HG03354 (cell line): ENCODE results near the gene FCF1.
"Not testable (repeated sequence)": the region's sequence is repeated elsewhere in the genome, so short reads cannot be mapped to it uniquely, and the experiment has no call there.

Experiments
- ATAC-seq: cut with Tn5 transposase; IDR thresholded peaks from one replicate; pipeline ENCODE4 v1.9.1; 2021; ENCODE audit warnings: mild to moderate bottlenecking; ENCODE audit not compliant: unreplicated experiment, poor library complexity, severe bottlenecking

FCF1 gene

GRCh38 chr14:74697976-74698375 lies 15.0 kb upstream of the FCF1 start:
- ATAC-seq: no peak

DNA sequence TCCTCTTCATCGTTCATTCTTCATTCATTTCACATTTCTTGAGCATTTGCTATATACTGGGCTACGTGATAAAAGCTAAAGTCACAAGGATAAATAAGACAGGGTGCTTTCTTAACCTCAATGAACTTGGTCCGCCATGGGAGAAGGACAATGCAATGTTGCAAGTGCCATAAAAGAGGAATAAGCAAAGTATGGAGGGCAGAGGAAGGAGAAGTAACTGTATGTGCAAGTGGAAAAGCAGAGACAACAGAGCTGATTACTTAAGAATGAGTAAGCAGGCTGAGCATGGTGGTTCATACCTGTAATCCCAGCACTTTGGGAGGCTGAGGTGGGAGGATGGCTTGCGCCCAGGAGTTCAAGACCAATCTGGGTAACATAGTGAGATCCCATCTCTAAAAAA lies 14.5 kb upstream of the FCF1 start:
- no peak for ATAC-seq

- ATAC-seq: no peak
Measured at GRCh38 chr14:74702293-74702692, 10.7 kb upstream of the FCF1 start.

- ATAC-seq: no peak
Measured at GRCh38 chr14:74703043-74703442, 9.9 kb upstream of the FCF1 start.

- ATAC-seq: no peak
Measured at GRCh38 chr14:74704656-74705055, 8.3 kb upstream of the FCF1 start.

DNA sequence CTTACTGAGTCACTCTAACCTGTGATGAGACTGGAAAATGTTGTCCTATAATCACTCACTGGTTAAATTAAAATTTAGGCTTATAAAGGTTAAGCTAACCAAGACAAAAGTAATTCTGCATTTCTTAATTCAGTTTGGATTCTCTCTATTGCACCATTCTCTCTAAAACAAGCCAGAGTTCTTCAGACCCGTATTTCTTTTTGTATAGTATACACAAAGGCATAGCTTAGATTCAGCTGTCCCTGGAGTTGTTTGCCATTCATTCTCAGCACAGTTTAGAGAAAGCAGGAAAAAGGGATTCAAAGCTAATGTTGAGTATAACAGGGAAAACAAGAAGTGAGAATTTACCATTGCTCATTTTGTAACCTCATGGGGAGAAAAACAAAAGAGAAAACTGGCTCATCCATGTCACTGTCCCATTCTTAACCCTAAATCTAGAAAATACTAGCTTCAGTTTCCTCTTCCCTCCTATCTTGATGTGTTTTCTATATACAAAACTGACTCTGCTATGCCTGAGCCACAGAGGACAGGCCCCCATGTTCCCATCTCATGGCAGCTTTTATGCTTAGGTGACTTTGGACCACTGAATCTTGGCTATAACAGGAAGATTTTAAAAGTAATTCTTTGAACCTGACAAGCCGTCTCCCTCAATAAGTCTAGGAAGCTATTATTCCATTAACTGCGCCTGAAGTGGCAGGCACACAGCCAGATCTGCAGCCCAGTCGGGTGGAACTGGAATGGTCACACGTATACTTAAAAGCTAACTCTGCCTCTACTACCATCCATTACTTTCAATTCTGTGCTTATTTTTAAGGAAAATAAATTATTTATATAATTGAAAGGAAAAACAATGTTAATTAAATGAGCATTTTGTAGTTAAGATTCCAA lies 7.1 kb upstream of the FCF1 start:
- ATAC-seq: no peak

GRCh38 chr14:74710480-74710879 lies 2.5 kb upstream of the FCF1 start:
- no peak for ATAC-seq

DNA sequence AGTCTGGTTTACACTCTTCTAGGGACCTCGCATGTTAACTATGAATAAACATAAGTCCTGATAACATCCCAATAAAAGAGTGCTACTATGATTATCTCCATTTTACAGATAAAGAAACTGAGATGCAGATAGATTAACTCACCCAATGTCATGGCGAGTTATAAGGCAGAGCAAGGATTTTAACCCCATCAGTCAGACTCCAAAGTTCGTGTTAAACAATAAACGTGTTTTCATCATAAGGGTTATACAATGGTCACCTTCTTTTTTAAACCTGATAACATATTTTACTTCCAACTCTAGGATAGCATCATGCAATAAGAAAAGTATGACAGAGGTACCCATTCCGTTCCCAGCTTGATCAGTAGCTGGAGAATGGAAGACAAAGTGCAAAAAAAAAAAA lies 1.3 kb upstream of the FCF1 start:
- ATAC-seq: no peak

- peak; percentile 15 for ATAC-seq
Measured at GRCh38 chr14:74713395-74713735, 421 bp downstream of the FCF1 start.

GRCh38 chr14:74720526-74720925 lies 7.6 kb downstream of the FCF1 start:
- no peak for ATAC-seq

DNA sequence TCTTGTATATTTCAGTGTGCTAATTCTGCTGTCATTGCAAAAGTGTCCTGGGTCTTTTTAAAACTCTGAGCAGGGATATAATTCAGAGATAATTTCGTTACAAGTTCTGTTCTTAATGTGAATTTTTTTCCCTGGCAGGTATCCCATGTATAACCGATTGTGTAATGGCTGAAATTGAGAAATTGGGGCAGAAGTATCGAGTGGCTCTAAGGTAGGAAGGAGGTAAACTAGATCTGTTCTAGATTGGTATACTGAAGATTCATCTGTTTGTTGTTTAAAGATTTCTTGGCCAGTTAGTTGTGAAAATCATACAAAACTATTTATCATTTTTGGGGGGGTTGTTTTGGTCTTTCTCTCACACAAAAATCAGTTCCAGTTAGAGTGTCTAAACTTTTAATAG lies 10.2 kb downstream of the FCF1 start:
- no peak for ATAC-seq

DNA sequence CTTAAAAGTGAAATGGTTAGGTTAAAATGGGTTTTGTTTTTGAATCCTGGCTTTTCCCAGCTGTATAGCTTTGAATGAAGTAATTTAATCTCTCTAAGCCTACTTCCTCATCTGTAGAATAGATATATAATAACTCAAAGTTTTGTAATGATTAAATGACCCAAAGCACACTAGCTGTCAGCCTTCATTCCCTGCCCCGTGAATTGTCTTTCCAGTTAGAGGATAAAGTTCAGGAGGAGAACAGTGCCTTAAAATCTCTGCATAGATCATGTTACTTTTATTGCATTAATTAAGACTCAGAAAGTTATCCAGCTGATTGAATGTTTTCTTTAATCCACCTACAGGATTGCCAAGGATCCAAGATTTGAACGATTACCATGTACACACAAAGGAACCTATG lies 19.4 kb downstream of the FCF1 start:
- no peak for ATAC-seq

- ATAC-seq: no peak
Measured at GRCh38 chr14:74733221-74733620, 20.3 kb downstream of the FCF1 start.

GRCh38 chr14:74735125-74735524 lies 22.2 kb downstream of the FCF1 start:
- ATAC-seq: no peak

DNA sequence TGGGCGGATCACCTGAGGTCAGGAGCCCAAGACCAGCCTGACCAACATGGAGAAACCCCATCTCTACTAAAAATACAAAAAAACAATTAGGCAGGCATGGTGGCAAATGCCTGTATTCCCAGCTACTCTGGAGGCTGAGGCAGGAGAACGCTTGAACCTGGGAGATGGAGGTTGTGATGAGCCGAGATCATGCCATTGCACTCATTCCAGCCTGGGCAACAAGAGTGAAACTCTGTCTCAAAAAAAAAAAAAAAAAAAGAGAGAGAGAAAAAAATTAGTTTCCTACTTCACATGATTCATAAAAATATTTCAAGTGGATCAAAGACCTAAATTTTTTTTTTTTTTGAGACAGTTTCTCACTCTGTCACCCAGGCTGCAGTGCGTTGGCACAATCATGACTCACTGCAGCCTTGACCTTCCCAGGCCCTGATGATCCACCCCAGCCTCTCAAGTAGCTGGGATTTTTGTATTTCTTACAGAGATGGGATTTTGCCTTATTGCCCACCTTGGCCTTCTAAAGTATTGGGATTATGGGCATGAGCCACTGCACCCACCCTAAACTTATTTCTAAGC lies 24.9 kb downstream of the FCF1 start:
- ATAC-seq: no peak

DNA sequence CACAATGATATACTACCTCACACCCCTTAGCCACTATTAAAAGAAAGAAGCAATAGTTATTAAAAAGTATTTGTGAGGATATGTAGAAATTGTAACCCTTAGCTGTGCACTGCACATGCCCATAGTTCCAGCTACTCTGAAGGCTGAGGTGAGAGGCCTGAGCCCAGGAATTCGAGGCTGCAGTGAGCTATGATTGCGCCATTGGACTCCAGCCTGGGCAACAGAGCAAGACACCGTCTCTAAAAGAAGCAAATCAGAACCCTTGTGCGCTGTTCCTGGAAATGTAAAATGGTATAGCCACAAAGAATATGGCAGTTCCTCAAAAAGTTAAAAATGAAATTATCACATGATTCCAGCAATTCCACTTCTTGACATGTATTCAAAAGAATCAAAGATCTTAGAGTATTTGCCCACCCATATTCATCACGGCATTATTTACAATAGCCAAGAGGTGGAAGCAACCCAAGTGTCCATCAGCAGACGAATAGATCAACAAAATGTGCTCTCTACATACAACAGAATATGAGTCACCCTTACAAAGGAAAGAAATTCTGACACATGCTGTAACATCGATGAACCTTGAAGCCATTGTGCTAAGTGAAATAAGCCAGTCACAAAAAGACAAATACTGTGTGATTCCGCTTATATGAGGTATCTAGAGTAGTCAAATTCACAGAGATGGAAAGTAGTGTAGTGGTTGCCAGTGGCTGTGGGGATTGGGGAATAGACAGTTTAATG lies 26.5 kb downstream of the FCF1 start:
- ATAC-seq: no peak

DNA sequence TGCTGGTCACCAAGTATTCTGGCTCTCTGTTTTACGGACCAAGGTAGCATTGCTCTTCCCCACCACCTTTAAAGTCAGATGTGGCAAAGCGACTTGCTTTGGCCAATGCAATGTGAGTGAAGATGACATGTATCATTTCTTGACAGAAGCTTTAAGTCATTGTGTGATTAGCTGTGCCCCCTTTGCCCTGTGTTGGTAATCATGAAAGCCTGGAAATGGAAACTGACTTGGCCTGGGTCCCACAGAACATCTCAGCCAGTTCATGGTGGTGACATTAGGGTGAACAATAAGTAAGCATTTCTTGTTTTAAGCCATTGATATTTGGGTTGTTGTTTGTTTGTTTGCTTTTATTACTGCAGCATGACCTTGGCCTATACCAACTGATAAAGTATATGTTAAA lies 34.3 kb downstream of the FCF1 start:
- ATAC-seq: no peak

DNA sequence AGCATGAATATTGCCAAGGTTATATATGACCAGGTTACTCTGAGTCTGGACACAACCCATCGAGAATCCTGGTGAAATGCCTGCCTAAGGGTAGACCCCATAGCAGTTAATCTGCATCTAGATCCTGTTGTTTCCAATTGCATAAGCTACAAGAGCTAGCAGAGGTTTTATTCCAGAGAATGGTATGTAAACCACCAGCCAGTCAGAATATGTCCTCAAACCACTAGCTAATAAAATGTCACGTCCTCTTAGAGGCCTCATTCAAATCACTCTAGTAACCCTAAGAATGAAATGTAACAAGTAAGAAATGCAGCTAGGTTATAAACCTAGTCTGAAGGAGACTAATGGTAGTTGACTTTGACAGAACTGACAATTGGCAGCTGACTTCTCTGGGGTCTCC lies 41.2 kb downstream of the FCF1 start:
- ATAC-seq: no peak

GRCh38 chr14:74754899-74755298 lies 42.0 kb downstream of the FCF1 start:
- ATAC-seq: no peak

GRCh38 chr14:74756326-74756725 lies 43.4 kb downstream of the FCF1 start:
- ATAC-seq: no peak

DNA sequence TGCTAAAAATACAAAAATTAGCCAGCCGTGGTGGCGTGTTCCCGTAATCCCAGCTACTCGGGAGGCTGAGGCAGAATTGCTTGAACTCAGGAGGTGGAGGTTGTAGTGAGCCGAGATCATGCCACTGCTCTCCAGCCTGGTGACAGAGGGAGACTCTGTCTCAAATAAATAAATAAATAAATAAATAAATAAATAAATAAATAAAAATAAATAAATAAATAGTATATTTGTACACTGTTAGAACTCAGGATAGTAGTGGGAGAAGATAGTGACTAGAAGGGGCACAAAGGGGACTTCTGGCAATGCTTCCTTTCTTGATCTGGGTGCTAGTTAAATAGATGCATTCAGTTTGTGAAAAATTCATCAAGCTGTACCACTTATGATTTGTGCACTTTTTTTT lies 45.6 kb downstream of the FCF1 start:
- ATAC-seq: not testable (repeated sequence)
